HCT116 (cell line): ENCODE measurements around the gene MTHFD1L.

ENCODE experiments used
- REST ChIP-seq: IDR thresholded peaks from 2 replicates; pipeline ENCODE4 v1.6.1; 2012; ENCODE audit warnings: low read depth
- ZFX ChIP-seq: fragments of 450-650 bp; IDR thresholded peaks from 2 replicates; pipeline ENCODE4 v1.6.1; 2017
- TF ChIP-seq, protein P1 (sequence below), 3 experiments: fragments of 200-600 bp in 1 of 3; sonication (generic) in 1 of 3; IDR thresholded peaks in 2 of 3; conservative IDR thresholded peaks in 1 of 3; 2 replicates each; pipeline ENCODE4 v1.5.1; 2012 to 2017; ENCODE audit warnings: low read depth in 2 of 3, low read length in 2 of 3, antibody characterized with exemption in 1 of 3, borderline replicate concordance in 1 of 3, control low read depth in 1 of 3, mild to moderate bottlenecking in 1 of 3, mixed read lengths in 1 of 3, mixed run types in 1 of 3, moderate library complexity in 1 of 3; ENCODE audit not compliant: insufficient read depth in 1 of 3

GRCh38 chr6:151001387-151002056 lies 136.0 kb downstream of the MTHFD1L start:
- TF ChIP-seq ZFX (no peak), REST (no peak)
- TF ChIP-seq, protein P1, sequence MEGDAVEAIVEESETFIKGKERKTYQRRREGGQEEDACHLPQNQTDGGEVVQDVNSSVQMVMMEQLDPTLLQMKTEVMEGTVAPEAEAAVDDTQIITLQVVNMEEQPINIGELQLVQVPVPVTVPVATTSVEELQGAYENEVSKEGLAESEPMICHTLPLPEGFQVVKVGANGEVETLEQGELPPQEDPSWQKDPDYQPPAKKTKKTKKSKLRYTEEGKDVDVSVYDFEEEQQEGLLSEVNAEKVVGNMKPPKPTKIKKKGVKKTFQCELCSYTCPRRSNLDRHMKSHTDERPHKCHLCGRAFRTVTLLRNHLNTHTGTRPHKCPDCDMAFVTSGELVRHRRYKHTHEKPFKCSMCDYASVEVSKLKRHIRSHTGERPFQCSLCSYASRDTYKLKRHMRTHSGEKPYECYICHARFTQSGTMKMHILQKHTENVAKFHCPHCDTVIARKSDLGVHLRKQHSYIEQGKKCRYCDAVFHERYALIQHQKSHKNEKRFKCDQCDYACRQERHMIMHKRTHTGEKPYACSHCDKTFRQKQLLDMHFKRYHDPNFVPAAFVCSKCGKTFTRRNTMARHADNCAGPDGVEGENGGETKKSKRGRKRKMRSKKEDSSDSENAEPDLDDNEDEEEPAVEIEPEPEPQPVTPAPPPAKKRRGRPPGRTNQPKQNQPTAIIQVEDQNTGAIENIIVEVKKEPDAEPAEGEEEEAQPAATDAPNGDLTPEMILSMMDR (IDR thresholded peaks at IDR 0.05 in 2 of 3, conservative IDR thresholded peaks at IDR 0.05 in 1 of 3; ENCODE audit: borderline replicate concordance in 1 of 3, insufficient read depth in 1 of 3, low read depth in 2 of 3, low read length in 2 of 3), result no peak
